GM12874 (cell line): Measurements from ENCODE around the gene NTN4.

Experiments
- CTCF ChIP-seq: IDR thresholded peaks from 2 replicates; pipeline ENCODE4 v1.5.1; 2011; ENCODE audit warnings: low read depth, mild to moderate bottlenecking, control low read depth, low read length, moderate library complexity; ENCODE audit not compliant: insufficient read depth

Gene NTN4

GRCh38 chr12:95773320-95773719, 17.2 kb downstream of the NTN4 start:
- no peak for TF ChIP-seq CTCF

GRCh38 chr12:95767703-95768102, 22.9 kb downstream of the NTN4 start:
- TF ChIP-seq CTCF: no peak

GRCh38 chr12:95766356-95767019, 24.1 kb downstream of the NTN4 start:
- TF ChIP-seq CTCF: no peak

DNA sequence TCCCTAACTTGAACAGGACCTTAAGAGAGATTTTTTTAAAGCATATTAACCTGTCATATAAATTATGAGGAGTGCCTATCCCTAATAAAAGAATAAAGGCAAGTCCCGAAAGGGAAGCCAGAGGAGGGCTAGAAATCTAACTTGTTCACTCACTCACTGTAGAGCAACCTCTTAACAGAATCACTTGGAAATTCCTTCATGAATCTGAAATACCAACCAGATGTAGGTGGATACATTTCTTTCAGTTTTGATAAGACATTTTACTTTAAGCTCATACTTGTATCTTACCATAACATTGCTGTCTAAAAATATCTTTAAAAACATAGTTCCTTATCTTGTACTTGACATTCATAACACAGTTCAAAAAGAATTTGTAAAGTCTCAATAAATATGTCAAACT, 25.7 kb downstream of the NTN4 start:
- TF ChIP-seq CTCF: no peak

DNA sequence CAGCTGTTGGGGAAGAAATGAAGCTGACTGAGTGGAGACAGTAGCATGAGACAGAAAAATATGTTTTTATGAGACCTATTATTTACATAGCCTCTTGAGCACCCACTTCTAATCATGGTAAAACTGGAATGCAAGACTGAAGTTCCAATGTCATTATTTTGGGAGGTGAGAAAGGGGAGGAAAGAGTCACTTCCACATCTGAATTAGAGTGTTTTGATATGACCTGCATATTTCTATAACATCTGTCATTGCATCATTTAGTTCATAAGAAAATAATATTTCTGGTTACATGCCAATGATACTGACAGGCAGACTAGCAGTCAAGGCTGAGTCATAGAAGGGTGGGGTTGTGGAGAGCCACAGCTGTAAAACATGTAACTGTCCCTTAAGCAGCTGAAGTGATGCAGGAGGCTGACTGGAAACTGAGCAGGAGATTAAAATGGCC, 26.7 kb downstream of the NTN4 start:
- TF ChIP-seq CTCF: no peak

DNA sequence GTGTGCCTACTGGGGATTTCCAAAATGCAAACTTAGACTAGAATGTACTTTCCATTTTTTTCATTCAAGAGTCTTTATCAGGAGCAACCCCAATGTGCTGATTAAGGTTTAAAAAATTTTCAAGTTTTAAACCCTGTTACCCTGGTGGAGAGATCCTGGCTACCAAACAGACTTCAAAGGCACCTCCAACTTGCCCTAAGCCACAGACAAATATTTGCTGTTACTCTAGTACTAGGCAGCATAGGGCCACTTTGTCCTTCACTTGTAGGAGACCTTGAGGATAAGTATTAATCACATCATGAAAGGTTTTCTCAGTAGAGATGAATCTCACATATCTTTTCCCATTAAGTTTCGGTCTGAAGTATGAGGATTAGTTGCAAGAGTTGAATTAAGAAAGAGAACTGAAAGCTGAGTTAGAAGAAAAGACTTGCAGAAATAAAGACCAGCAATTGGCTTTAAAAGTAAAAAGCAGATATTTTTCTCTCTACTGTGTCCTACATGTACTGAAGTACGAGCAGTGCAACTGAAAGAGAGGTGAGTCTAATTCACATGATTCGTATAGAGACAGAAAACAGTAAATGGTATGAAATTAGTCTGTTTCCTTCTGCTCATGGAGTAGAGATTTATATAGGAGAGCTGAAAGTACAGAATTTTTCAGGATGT, 28.3 kb downstream of the NTN4 start:
- no peak for TF ChIP-seq CTCF

DNA sequence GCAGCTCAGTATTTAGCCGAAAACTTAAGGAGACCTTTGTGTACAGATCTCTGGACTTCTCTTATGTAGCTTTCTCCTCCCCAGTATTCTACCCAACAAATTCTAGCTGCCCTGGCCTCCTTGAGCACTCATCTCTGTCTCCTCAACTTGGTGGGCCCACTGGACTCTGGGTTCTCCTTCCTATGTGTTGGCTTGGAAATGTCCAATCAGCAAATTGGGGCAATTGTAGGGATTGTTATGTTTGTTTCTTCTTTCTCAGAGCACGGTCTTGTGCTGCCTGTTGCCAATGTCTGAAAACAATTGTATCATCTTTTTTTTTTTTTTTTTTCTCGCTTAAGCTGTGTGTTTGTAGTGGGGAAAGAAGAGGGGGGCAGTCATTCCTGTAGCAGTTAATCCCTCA, 30.2 kb downstream of the NTN4 start:
- TF ChIP-seq CTCF: no peak
